ENCODE data around the gene HEPHL1.

- TF ChIP-seq, protein P1, sequence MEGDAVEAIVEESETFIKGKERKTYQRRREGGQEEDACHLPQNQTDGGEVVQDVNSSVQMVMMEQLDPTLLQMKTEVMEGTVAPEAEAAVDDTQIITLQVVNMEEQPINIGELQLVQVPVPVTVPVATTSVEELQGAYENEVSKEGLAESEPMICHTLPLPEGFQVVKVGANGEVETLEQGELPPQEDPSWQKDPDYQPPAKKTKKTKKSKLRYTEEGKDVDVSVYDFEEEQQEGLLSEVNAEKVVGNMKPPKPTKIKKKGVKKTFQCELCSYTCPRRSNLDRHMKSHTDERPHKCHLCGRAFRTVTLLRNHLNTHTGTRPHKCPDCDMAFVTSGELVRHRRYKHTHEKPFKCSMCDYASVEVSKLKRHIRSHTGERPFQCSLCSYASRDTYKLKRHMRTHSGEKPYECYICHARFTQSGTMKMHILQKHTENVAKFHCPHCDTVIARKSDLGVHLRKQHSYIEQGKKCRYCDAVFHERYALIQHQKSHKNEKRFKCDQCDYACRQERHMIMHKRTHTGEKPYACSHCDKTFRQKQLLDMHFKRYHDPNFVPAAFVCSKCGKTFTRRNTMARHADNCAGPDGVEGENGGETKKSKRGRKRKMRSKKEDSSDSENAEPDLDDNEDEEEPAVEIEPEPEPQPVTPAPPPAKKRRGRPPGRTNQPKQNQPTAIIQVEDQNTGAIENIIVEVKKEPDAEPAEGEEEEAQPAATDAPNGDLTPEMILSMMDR (IDR thresholded peaks at IDR 0.05; ENCODE audit: low read depth, low read length), result no peak
- no peak for TF ChIP-seq EZH2phosphoT487 (IDR thresholded peaks at IDR 0.05; ENCODE audit: low read depth)
These were observed 79.1 kb downstream of the HEPHL1 start for GRCh38 chr11:94100253-94100652.
